T-cell (primary cell): Measurements from ENCODE around the gene ZNF827. TPM values are rescaled to one million over a fixed set of nuclear protein-coding genes. Genes with fewer than 3 reads are reported as not detected.

Source experiments
- ATAC-seq, 4 experiments: fragments of 200-7000 bp in 3 of 4; fragments of 150-1000 bp in 1 of 4; cut with Tn5 transposase; replicated peaks in 1 of 4; 1 replicate in 3 of 4; 2 replicates in 1 of 4; pipeline ENCODE4 v1.10.0; 2021; ENCODE audit warnings: moderate library complexity in 3 of 4, mild to moderate bottlenecking in 2 of 4, moderate number of reproducible peaks in 1 of 4
- CTCF ChIA-PET, 2 donors: fragments of 300-600 bp; sonication (Branson Sonifier 250); formaldehyde crosslinking; loops; one replicate each; lab custom pipeline; 2022; ENCODE audit warnings: antibody characterized with exemption in 2 of 2; lab: Charles Lee
- POLR2A ChIA-PET, 2 donors: fragments of 300-600 bp; sonication (Branson Sonifier 250); formaldehyde crosslinking; loops; one replicate each; lab custom pipeline; 2022; ENCODE audit warnings: antibody characterized with exemption in 2 of 2; lab: Charles Lee
- DNase-seq, 35 experiments: peaks; one replicate each; pipeline versions ENCODE4 v3.0.0 to v3.0.0-alpha.2; 2013 to 2023
- H3K27ac ChIP-seq: one replicate; pipeline ENCODE4 v1.5.1; 2013; ENCODE audit warnings: low read length
- H3K27me3 ChIP-seq, 2 experiments: replicated peaks in 1 of 2; 1 replicate in 1 of 2; 2 replicates in 1 of 2; pipeline versions ENCODE4 v1.6.1 to v1.7.0; 2013; ENCODE audit warnings: low read length in 1 of 2, mixed read lengths in 1 of 2; ENCODE audit not compliant: control insufficient read depth in 2 of 2, insufficient read depth in 2 of 2; ENCODE audit errors: extremely low read depth in 1 of 2
- H3K36me3 ChIP-seq, 2 donors: 1 replicate in 1 of 2; 2 replicates in 1 of 2; pipeline versions ENCODE4 v1.6.1 to v1.7.0; 2013; ENCODE audit warnings: low read length in 1 of 2; ENCODE audit not compliant: control insufficient read depth in 2 of 2, insufficient read depth in 1 of 2; ENCODE audit errors: extremely low read depth in 1 of 2
- H3K4me1 ChIP-seq, 2 experiments: 1 replicate in 1 of 2; 2 replicates in 1 of 2; pipeline versions ENCODE4 v1.6.1 to v1.7.0; 2013; ENCODE audit warnings: low read length in 2 of 2, mixed read lengths in 1 of 2; ENCODE audit not compliant: insufficient read depth in 2 of 2, control insufficient read depth in 1 of 2; ENCODE audit errors: extremely low read depth in 1 of 2
- H3K4me3 ChIP-seq, 2 donors: 1 replicate in 1 of 2; 2 replicates in 1 of 2; pipeline versions ENCODE4 v1.5.1 to v1.7.0; 2013; ENCODE audit warnings: mild to moderate bottlenecking in 2 of 2, low read length in 1 of 2, moderate library complexity in 1 of 2; ENCODE audit not compliant: control insufficient read depth in 1 of 2; ENCODE audit errors: extremely low read depth in 1 of 2
- H3K9me3 ChIP-seq: 2 replicates; pipeline ENCODE4 v1.7.0; 2013
- H3K27ac Mint-ChIP-seq, 2 donors: one replicate each; pipeline ENCODE4 v1.8.0; 2020 to 2021; ENCODE audit warnings: mild to moderate bottlenecking in 2 of 2, mixed read lengths in 2 of 2
- H3K27me3 Mint-ChIP-seq, 2 donors: one replicate each; pipeline ENCODE4 v1.8.0; 2021 to 2022; ENCODE audit warnings: mixed read lengths in 2 of 2
- H3K36me3 Mint-ChIP-seq: one replicate; pipeline ENCODE4 v1.8.0; 2021; ENCODE audit warnings: mixed read lengths
- H3K4me1 Mint-ChIP-seq, 3 donors: one replicate each; pipeline ENCODE4 v1.8.0; 2020 to 2022; ENCODE audit warnings: mixed read lengths in 3 of 3, mild to moderate bottlenecking in 1 of 3
- H3K4me3 Mint-ChIP-seq, 3 donors: one replicate each; pipeline ENCODE4 v1.8.0; 2020 to 2022; ENCODE audit warnings: mild to moderate bottlenecking in 3 of 3, mixed read lengths in 3 of 3, moderate library complexity in 3 of 3
- H3K9me3 Mint-ChIP-seq, 3 donors: one replicate each; pipeline ENCODE4 v1.8.0; 2020 to 2022; ENCODE audit warnings: mixed read lengths in 3 of 3
- WGBS: methylation state at CpG from one replicate; pipeline ENCODE4 v1.1.5; 2013; ENCODE audit warnings: missing lambda C conversion rate; ENCODE audit not compliant: insufficient coverage; 5-methylcytosine and 5-hydroxymethylcytosine counted together
- total RNA-seq, 35 experiments: library from RNA in 6 of 35; stranded (reverse) in 6 of 35; fragments of 120-200 nt in 1 of 35; gene quantifications; one replicate each; pipeline versions ENCODE4 v1.2.1 to v1.2.4 and lab custom pipeline; 2013 to 2026

The ZNF827 gene
- total RNA-seq, 5 donors from 2014 or later (not counting 1 experiment from before 2014, with no cell fraction given) = 17.3 to 24.8 (median 18.5) TPM

DNA sequence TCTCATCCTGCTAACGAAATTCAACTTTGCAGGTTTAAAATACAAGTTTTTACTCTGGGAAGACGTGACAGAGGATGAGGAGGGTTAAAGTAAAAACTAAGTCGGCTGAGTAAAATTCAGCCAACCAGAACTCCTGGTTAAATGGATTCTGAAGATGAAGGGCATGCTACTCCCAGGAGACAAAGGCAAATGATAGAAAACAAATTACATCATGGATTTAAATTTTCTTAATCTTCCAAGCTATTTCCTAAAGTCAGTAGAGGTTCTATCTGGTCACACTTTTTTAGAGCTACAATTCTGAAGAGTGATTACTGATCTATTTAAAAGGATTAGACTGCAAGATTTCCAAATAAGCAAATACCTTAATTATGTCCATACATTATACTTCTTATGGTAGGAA lies 47.9 kb downstream of the ZNF827 start:
- H3K27me3 Mint-ChIP-seq = no peaks in the 10 kb centered on the region
- H3K4me1 ChIP-seq = peaks cover 0 to 14% of the 10 kb centered on the region in 2 experiments
- peaks cover 19 to 20% (median 19%) of the 10 kb centered on the region in 3 donors for H3K4me1 Mint-ChIP-seq
- no peaks in the 10 kb centered on the region for H3K9me3 Mint-ChIP-seq
- no peak for DNase-seq
- POLR2A ChIA-PET = no interaction called here
- CTCF ChIA-PET = interaction anchor here in 1 of 2 donors (0.6 kb wide), 1 partner anchor 116 kb away, joined by 4 read pairs; no protein-coding TSS in a partner anchor
- peaks cover 0 to 6% of the 10 kb centered on the region in 2 donors for H3K36me3 ChIP-seq
- no peak overlapping the region for H3K27ac ChIP-seq
- no peak overlapping the region for H3K4me3 Mint-ChIP-seq
- H3K27ac Mint-ChIP-seq = no peak overlapping the region
- no peak for ATAC-seq
- H3K9me3 ChIP-seq = no peaks in the 10 kb centered on the region
- WGBS = 100% methylated on average over 1 of the region's 3 CpGs
- no peaks in the 10 kb centered on the region for H3K27me3 ChIP-seq
- no peak overlapping the region for H3K4me3 ChIP-seq
- H3K36me3 Mint-ChIP-seq = peaks cover 43% of the 10 kb centered on the region

DNA sequence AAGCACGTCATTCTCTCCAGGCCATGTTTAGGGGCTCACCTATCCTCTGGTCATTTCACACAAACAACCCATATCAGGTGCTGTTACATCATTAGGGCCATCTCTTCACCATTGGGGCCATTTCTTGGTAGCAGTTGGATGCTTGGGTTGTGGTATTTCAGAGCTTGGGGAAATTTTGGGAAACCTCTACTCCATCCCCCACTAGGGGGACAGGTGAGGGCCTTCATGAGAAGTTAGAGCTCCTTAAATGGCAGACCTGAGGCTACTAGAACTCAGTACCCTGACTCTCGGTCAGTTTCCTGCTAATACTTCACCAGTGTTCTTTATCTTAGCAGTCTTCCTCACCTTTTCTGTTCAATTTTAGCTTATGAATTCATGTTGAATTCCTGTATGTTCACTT lies 50.2 kb downstream of the ZNF827 start:
- ChIA-PET POLR2A (interaction anchor here in 1 of 2 donors (0.6 kb wide), 2 partner anchors 50 to 73 kb away, joined by 3 to 4 read pairs; no protein-coding TSS in a partner anchor), CTCF (interaction anchor here (0.6 to 1.4 kb wide), 4 partner anchors 9 to 777 kb away, joined by 3 read pairs; no protein-coding TSS in a partner anchor)
- no peaks in the 10 kb centered on the region for H3K4me1 ChIP-seq
- no peak overlapping the region for H3K4me3 ChIP-seq
- H3K4me1 Mint-ChIP-seq = peaks cover 0 to 3% (median 3%) of the 10 kb centered on the region in 3 donors
- H3K36me3 ChIP-seq = peaks cover 0 to 10% of the 10 kb centered on the region in 2 donors
- ATAC-seq = no peak
- H3K27ac Mint-ChIP-seq = no peak overlapping the region
- no peak overlapping the region for H3K4me3 Mint-ChIP-seq
- 100% methylated on average over 1 of the region's 2 CpGs for WGBS
- peak in 1 of 35 experiments; percentile 4 for DNase-seq
- H3K9me3 Mint-ChIP-seq = no peaks in the 10 kb centered on the region
- no peaks in the 10 kb centered on the region for H3K27me3 Mint-ChIP-seq
- H3K36me3 Mint-ChIP-seq = peaks cover 62% of the 10 kb centered on the region
- no peak overlapping the region for H3K27ac ChIP-seq
- no peaks in the 10 kb centered on the region for H3K9me3 ChIP-seq
- H3K27me3 ChIP-seq = no peaks in the 10 kb centered on the region

DNA sequence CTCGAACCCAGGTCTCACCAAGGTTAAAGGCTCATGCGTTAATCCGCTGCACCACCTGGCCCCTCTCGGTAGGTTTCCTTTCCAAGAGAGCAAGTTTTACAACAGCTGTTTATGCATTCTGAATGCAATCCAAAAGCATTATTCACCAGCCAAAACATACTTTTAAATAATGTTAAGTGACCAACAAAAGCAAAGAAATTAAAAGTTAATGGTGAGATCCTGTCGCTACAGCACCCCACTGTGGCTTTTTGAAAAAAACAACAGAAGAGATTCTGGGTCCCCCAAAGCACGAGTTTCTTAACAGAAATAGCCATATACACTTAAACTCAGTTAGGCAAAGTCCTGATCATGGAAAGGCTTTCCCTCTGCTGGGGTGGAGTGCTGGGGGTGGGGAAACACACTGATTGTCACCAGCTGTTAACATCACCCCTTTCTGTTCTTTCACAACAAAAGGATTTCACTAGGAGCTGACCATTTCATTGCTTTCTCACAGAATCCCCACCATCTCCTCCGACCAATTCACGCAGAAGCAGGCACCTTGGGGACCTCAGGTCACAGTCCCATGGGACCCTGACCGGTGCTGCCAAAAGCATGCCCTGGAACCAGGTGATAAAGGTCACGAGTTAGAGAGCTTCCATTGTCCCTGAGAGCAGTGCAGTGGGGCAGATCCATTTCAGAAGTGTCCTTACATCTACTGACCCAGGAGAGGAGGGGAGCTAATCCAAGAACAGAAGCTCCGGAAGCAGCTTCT lies 51.2 kb downstream of the ZNF827 start:
- no peaks in the 10 kb centered on the region for H3K4me1 ChIP-seq
- H3K4me3 Mint-ChIP-seq = no peak overlapping the region
- POLR2A ChIA-PET = no interaction called here
- no peak overlapping the region for H3K27ac Mint-ChIP-seq
- no peaks in the 10 kb centered on the region for H3K27me3 Mint-ChIP-seq
- ATAC-seq (no peak), DNase-seq (no peak)
- H3K36me3 Mint-ChIP-seq = peaks cover 66% of the 10 kb centered on the region
- no peaks in the 10 kb centered on the region for H3K27me3 ChIP-seq
- CTCF ChIA-PET = interaction anchor here in 1 of 2 donors (1.4 kb wide), 1 partner anchor 19 kb away, joined by 3 read pairs; no protein-coding TSS in a partner anchor
- H3K9me3 ChIP-seq = no peaks in the 10 kb centered on the region
- no peaks in the 10 kb centered on the region for H3K9me3 Mint-ChIP-seq
- H3K36me3 ChIP-seq = peaks cover 0 to 10% of the 10 kb centered on the region in 2 donors
- no peak overlapping the region for H3K27ac ChIP-seq
- H3K4me3 ChIP-seq = no peak overlapping the region
- 97% methylated on average over 5 of the region's 11 CpGs for WGBS
- H3K4me1 Mint-ChIP-seq = peaks cover 0 to 8% (median 2%) of the 10 kb centered on the region in 3 donors

- DNase-seq (no peak), ATAC-seq (no peak)
- ChIA-PET CTCF (no interaction called here), POLR2A (no interaction called here)
- H3K36me3 Mint-ChIP-seq = peaks cover 66% of the 10 kb centered on the region
- no peaks in the 10 kb centered on the region for H3K9me3 Mint-ChIP-seq
- Histone ChIP-seq H3K27ac (no peak overlapping the region), H3K36me3 (peaks cover 0 to 10% of the 10 kb centered on the region in 2 donors), H3K27me3 (no peaks in the 10 kb centered on the region), H3K9me3 (no peaks in the 10 kb centered on the region), H3K4me1 (no peaks in the 10 kb centered on the region), H3K4me3 (no peak overlapping the region)
- peaks cover 1 to 9% (median 5%) of the 10 kb centered on the region in 3 donors for H3K4me1 Mint-ChIP-seq
- H3K27ac Mint-ChIP-seq = no peak overlapping the region
- no peak overlapping the region for H3K4me3 Mint-ChIP-seq
- no peaks in the 10 kb centered on the region for H3K27me3 Mint-ChIP-seq
Measured at GRCh38 chr4:145886871-145887240, 51.8 kb downstream of the ZNF827 start.

- CTCF ChIA-PET = interaction anchor here in 1 of 2 donors (0.7 kb wide), 1 partner anchor 33 kb away, joined by 3 read pairs; no protein-coding TSS in a partner anchor
- Histone ChIP-seq H3K9me3 (no peaks in the 10 kb centered on the region), H3K36me3 (peaks cover 3 to 7% of the 10 kb centered on the region in 2 donors), H3K4me1 (no peaks in the 10 kb centered on the region), H3K27me3 (no peaks in the 10 kb centered on the region), H3K27ac (no peak overlapping the region), H3K4me3 (no peak overlapping the region)
- WGBS = 92% methylated on average over 5 of the region's 9 CpGs
- no peaks in the 10 kb centered on the region for H3K9me3 Mint-ChIP-seq
- POLR2A ChIA-PET = no interaction called here
- no peak for DNase-seq
- no peak overlapping the region for H3K4me3 Mint-ChIP-seq
- no peak overlapping the region for H3K27ac Mint-ChIP-seq
- H3K4me1 Mint-ChIP-seq = peaks cover 6 to 9% (median 8%) of the 10 kb centered on the region in 3 donors
- no peak for ATAC-seq
- H3K27me3 Mint-ChIP-seq = no peaks in the 10 kb centered on the region
- peaks cover 65% of the 10 kb centered on the region for H3K36me3 Mint-ChIP-seq
Measured at GRCh38 chr4:145885666-145886065, 53.0 kb downstream of the ZNF827 start.

DNA sequence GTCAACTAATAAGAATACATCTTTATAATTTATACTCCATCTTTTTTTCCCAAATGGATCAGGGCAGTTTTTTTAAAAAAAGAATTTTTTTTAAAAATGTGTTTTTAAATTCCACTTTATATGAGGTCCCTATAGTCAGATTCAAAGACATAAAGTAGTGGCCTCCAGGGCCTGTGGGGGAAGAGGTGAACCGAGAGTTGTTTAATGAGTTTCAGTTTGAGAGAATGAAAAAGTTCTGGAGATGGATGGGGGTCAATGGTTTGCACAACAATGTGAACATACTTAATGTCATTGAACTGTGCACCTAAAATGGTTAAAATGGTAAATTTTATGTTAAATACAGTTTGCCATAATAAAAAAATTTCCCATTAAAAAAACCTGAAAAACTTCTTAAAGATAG lies 53.8 kb downstream of the ZNF827 start:
- CTCF ChIA-PET = interaction anchor here in 1 of 2 donors (0.7 kb wide), 1 partner anchor 33 kb away, joined by 3 read pairs; no protein-coding TSS in a partner anchor
- Histone ChIP-seq H3K4me1 (no peaks in the 10 kb centered on the region), H3K36me3 (peaks cover 3 to 7% of the 10 kb centered on the region in 2 donors), H3K4me3 (no peak overlapping the region), H3K27me3 (no peaks in the 10 kb centered on the region), H3K9me3 (no peaks in the 10 kb centered on the region), H3K27ac (no peak overlapping the region)
- Mint-ChIP-seq H3K9me3 (no peaks in the 10 kb centered on the region), H3K27ac (no peak overlapping the region), H3K4me3 (no peak overlapping the region), H3K4me1 (peaks cover 6 to 11% (median 9%) of the 10 kb centered on the region in 3 donors), H3K36me3 (peaks cover 65% of the 10 kb centered on the region), H3K27me3 (no peaks in the 10 kb centered on the region)
- ATAC-seq (no peak), DNase-seq (no peak)
- no CpG with 5 or more reads among the region's 1 CpG for WGBS
- POLR2A ChIA-PET = no interaction called here
